ENCODE results near the gene CARD11.
"Not testable (repeated sequence)": the region's sequence is repeated elsewhere in the genome, so short reads cannot be mapped to it uniquely, and the experiment has no call there.

The CARD11 gene

DNA sequence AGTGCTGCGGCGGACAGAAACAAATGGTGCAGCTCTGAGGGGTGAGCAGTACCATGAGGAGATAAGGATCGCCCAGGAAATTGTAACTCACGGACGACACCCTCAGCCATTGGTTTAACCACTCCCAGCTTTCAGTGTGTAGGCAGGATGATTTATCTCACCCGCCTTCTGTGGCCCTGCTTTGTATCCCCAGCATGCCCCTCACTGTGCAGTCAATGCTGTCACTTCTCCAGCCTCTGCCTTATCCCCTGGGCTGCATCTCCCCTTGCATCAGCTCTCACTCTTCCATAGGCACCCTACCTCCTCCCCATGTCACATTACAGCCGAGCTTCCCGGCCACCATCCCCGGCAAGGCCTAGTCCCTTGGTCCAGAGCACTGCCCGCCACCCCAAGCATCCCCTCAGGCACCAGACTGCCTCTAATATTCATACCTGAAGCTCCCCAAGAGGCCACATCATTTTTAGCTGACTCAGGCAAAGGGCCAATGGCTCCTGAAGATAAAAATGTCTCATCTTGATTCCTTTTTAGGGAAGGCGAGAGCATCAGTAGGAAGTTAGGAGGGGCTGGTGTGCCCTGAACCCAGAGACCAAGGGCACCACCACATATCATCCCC lies 77.1 kb downstream of the CARD11 start:
- H3K4me3 ChIP-seq (ENCODE audit: low read depth, low read length): no peak overlapping the region

DNA sequence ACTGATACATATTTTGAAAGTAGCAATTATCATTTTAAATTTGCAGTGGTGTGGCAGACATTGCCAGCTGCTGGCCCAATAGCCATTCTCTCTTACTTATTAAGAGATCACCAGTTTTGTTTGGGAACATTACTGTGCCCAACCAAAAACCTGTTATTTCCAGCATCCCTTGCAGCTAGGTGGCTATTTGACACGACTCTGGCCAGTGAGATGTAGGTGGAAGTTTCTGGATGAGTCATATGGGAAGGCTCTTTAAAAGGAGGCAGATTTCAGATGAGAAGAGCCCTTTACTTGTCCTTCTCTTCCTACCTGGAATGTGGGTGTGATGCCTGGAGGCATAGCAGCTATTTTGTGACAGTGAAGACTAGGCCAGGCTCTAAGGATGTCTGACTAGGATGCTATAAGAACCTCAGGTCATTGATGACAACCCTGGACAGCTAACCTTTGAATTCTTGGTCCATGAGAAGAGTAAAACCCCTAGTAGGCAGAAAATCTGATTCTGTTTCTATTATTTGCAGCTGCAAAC lies 77.9 kb downstream of the CARD11 start:
- H3K4me3 ChIP-seq (ENCODE audit: low read depth, low read length): no peak overlapping the region

DNA sequence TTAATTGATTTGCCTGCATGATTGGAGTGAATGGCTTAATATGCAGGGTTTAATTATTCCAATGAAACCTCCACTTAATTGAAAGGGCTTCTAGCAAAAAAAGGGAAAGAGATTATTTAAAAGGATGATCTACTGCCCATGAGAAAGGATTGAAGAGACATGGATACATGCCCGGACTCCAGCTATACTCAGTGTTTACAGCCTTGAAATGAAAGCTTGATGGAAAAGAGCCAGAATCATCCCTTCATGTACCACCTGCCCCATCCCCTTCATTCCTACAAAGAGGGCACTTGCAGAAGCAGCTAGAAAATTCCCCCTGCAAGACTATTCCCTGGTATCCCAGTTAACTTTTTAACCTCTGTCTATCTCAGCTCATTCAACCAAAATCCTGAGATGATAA lies 78.4 kb downstream of the CARD11 start:
- H3K4me3 ChIP-seq (ENCODE audit: low read depth, low read length): no peak overlapping the region

DNA sequence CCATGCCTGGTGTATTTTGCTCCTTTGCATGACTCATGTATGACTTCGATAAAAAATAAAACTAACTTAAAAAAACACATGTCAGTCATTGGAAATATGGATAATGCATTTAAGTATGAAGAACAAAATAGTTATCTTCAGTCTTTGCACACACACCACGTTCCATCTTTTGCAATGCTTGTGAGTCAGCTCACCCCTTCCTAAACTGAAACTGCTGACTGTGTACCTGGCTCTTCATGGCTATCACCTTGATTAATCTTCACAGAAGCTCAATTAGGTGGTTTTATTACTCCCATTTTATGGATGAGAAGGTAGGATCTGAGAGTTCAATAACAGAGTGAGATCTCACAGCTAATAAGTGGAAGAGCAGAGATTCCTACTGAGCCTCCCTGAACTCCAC lies 79.5 kb downstream of the CARD11 start:
- no peak overlapping the region for H3K4me3 ChIP-seq (ENCODE audit: low read depth, low read length)

DNA sequence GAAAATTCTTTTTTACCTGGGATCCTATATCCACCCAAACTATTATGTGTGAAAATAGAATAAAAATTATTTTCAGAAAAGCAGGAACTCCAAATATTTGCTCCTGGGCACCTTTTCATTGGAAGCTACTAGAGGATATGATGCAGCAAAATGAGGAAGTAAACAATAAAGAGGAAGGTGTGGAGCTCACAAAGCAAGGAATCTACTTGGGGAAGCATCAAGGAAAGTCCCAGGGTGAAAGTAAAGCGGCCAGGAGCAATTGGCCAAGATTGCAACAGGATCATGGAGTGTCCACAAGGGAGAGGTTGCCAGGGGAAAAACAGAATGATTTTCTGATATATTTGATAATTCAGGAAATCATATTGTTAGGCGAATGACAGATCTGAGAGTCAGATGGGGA lies 80.8 kb downstream of the CARD11 start:
- no peak overlapping the region for H3K4me3 ChIP-seq (ENCODE audit: low read depth, low read length)

DNA sequence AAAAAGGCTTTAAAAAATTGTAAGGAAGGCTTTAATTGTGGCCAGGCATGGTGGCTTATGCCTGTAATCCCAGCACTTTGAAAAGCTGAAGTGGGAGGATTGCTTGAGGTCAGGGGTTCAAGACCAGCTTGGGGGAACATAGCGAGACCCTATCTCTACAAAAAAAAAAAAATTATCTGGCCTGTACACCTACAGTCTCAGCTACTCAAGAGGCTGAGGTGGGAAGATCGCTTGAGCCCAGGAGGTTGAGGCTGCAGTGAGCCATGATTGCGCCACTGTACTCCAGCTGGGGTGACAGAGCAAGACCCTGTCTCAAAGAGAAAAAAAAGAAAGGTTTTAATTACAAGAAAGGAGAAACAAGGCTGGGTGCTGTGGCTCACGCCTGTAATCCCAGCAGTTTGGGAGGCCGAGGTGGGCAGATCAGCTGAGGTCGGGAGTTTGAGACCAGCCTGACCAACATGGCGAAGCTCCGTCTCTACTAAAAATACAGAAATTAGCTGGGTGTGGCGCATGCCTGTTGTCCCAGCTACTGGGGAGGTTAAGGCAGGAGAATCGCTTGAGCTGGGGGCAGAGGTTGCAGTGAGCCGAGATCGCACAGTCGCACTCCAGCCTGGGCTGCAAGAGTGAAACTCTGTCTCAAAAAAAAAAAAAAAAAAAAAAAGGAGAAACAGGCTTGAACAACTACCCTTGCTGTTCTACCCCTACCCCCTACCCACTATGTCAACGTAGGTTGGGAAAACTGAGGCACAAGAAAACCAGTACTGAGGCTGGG lies 83.7 kb downstream of the CARD11 start:
- H3K4me3 ChIP-seq (ENCODE audit: low read depth, low read length): no peak overlapping the region

DNA sequence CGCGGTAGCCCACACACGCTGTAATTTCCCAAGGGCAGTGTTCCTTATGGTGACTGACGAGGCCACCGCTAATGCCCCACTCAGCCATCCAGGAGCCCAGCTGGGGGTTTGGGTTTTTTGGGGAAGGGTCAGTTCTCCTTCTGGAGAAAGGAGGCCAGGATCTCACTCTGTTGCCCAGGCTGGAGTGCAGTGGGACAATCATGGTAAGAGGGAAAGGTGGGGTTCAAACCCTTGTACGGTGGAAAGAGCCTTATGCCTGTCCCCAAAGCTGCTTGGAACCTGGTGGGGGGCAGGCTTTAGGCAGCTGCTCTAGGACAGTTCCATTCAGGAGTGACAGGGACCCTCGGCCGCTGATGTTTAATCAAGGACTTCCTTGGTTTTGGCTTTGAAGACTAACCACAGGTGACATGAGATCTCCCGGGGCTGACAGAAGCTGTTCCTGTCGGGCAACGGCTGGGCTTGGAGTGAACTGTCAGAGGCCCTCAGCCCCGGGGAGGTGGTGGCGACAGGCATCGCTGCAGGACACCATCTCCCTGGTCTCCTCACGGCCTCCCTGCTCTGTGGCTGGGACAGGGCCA lies 84.5 kb downstream of the CARD11 start:
- no peak overlapping the region for H3K4me3 ChIP-seq (ENCODE audit: low read depth, low read length)

DNA sequence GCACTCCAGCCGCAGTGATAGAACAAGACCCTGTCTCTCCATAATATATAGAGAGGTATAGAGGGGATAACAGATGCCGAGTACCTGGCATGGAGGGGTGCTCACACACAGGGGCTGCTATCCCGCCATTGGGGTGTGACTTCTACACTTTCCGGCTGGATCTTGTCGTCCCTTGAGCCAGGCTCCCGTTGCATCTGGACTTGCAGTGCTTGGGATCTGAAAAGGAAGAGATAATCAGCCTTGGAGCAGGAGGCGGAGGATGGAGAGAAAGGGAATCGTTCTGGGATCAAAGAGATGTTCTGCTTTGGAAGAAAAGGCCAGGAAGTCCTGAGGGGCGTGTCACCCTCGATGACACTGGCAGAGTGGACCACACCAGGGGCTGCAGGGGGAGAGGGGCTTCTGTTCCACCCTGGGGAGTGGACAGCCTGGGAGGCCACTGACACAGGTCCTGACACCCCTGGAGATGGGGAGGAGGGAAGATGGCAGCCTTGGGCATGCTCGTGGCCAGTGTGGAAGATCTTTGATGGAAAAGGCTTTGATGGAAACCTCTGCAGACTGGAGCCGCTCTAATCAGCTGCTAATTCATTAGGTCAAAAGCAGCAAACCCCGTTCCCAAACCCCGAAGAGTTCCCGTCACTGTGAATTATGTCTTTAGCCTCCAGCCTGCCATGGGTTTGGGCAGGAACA lies 85.1 kb downstream of the CARD11 start:
- H3K4me3 ChIP-seq (ENCODE audit: low read depth, low read length): no peak overlapping the region

DNA sequence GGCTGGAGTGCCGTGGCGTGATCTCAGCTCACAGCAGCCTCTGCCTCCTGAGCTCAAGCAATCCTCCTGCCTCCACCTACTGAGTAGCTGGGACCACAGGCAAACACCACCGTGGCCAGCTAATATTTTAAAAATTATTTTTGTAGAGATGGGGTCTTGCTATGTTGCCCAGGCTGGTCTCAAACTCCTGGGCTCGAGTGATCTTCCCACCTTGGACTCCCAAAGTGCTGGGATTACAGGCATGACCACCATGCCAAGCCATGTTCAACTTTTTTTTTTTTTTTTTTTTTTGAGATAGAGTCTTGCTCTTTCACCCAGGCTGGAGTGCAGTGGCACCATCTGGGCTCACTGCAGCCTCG lies 86.3 kb downstream of the CARD11 start:
- H3K4me3 ChIP-seq (ENCODE audit: low read depth, low read length): not testable (repeated sequence)

DNA sequence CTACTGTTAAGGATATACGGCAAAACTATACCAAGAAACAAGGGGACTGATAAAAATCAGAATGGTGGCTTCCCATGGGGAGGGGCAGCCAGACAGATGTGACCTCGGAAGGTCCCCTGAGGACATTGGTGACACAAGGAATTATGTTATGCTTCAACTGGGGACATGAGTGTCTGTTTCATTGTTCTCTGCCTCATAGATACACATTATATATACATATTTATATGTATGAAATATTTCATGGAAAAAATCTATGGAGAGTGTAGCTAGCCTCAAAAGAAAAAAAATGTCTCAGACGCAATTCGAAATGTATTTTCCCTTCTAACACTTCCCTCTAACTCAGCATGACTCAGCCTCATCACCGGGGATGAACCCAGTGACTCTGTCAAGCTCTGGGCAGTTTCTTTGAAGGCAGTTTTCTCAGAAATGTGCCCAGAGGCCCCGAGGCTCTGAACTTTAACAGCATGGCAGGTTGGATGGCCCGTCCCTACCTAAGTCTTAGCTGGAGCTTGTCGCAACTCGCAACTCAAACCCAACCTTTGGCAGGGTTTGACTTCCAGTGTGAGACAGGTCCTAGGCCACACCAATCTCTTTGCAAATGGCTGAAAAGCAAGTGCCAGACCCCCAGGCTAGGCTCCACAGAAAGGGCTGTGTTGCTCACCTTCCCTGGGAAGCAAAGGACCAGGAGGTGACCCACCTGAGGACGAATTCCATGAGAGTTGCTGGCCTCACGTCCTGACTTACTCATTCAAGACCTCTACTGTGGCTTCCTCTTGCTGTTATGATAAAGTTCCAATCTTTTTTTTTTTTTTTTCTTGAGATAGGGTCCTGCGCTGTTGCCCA lies 86.9 kb downstream of the CARD11 start:
- no peak overlapping the region for H3K4me3 ChIP-seq (ENCODE audit: low read depth, low read length)

DNA sequence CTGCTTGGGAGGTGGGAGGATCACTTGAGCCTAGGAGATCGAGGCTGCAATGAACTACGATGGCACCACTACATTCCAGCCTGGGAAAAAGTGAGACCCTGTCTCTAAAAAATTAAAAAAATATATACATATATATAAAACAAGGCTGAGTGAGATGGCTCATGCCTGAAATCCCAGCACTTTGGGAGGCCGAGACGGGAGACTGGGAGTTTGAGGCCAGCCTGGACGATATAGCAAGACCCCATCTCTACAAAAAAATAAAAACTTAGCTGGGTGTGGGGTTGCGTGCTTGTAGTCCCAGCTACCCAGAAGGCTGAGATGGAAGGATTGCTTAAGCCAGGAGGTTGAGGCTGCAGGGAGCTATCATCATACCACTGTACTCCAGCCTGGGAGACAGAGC lies 87.6 kb downstream of the CARD11 start:
- no peak overlapping the region for H3K4me3 ChIP-seq (ENCODE audit: low read depth, low read length)

DNA sequence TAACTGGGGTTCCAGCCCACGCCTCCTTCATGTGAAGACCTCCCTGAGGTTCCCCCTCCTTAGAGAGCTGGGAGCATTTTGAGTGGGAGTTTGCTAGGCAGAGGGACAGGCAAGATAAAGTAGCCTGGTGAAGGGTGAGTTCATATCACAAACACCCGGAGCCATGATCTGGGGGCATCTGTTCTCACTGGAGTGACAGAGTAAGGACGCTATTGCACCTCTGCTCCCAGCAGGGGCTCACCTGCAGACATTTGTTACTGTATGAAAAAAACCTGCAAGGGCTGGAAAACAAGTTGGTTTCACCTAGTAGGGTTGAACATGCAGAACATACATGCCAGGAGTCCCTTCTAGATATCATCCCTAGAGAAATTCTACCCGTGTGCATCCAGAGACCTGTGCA lies 88.4 kb downstream of the CARD11 start:
- H3K4me3 ChIP-seq (ENCODE audit: low read depth, low read length): no peak overlapping the region

DNA sequence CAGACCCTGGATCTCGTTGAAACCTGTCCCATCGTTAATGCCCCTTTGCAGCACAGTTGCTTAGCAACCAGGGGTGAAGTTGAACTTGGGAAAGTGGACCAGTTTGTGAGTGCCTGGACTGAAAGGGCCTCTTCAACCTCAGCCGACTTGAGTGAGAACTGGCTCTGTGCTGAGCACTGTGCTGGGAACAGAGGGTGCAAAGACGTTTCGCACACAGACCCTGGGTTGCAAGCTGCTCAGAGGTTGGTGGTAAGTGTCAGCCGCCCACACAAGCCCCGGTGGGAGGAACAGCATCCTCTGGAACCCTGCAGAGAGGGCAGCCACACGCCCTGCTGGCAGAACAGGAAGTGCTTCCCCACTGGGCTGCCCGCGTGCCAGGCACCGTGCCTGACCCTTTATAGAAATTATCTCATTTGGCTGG lies 89.2 kb downstream of the CARD11 start:
- H3K4me3 ChIP-seq (ENCODE audit: low read depth, low read length): no peak overlapping the region

DNA sequence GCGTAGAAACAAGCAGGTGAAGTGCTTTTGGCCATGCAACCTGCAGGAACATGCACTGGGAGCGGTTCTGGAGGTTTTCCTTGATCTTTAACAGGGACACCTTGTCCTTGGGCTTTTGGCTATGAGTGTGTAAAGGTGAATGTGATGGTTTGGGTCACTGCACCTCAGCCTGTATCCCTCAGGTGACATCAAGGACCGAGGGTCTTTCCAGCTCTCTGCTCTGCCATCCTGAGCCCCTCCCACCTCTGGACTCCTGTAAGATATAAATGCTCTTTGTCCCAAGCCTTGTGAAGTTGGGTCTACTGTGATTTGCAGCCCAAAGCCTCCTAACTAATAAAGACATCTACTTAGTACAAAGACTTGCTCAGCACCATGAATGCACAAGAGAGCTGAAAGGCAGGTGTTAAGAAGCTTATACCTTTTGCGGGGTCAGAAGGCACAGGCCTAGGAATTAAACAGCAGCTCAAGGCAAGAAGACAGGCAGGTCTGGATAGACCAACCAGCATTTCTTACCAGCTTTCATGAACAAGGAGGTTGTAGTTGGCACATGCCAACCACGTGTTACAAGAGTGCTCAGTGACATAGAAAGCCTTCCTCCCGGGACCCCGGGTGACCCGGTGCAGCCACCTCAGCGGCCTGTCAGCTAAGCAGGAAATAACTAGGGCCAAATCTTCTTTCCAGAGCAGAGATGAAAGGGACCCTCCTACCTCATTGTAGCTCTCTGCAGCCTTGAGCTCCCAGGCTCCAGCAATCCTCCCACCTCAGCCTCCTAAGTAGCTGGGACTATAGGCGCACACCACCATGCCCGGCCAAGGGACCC lies 89.9 kb downstream of the CARD11 start:
- no peak overlapping the region for H3K4me3 ChIP-seq (ENCODE audit: low read depth, low read length)

DNA sequence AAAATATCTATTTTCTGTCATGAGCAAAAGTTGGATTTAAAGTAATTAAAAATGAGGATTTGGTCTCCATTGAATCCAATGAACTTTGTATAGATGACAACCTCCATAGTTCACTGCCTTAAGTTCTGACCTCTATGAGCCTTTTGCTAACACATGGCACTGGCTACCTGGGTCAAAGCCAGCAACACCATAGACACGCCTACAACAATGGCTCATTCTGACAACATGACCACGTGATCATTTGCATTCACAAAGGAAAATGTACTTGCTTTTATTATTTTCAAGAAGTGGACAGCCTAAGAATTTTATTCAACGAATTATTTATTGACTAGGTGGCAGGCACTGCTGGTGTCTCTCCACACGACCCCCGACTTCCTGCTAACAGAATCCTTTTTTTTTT lies 90.6 kb downstream of the CARD11 start:
- no peak overlapping the region for H3K4me3 ChIP-seq (ENCODE audit: low read depth, low read length)

DNA sequence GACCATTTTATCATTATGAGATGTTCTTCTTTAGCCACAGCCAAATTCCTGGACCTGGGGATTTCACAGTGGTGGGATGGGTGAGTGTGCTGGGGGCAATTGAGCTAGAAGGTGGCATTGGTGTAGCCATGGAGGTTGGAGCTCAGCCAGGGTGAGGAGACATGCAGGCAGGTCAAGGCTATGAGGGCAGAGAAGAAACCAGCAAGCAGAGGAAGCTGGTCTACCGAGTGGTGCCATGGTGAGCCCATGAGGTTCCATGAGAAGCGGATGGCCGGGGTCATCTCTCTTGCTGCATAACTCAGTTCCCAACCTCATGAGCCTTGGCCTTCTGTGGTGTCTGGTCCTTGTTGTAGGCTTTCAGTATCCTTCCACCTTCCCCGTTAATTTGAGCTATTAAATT lies 91.4 kb downstream of the CARD11 start:
- H3K4me3 ChIP-seq (ENCODE audit: low read depth, low read length): no peak overlapping the region

DNA sequence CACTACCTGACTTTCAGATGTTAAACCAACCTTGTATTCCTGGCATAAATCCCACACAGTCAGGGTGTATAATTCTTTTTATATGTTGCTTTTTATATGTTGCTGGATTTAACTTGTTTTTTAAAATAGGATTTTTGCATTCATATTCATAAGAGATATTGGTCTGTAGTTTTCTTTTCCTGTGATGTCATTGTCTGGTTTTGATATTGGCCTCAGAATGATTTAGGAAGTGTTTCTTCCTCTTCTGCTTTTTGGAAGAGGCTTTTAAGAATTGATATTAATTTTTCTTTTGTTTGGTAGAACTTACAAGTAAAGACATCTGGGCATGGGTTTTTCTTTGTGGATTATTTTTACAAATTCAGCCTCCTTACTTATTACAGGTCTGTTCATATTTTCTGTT lies 93.1 kb downstream of the CARD11 start:
- H3K4me3 ChIP-seq (ENCODE audit: low read depth, low read length): no peak overlapping the region

DNA sequence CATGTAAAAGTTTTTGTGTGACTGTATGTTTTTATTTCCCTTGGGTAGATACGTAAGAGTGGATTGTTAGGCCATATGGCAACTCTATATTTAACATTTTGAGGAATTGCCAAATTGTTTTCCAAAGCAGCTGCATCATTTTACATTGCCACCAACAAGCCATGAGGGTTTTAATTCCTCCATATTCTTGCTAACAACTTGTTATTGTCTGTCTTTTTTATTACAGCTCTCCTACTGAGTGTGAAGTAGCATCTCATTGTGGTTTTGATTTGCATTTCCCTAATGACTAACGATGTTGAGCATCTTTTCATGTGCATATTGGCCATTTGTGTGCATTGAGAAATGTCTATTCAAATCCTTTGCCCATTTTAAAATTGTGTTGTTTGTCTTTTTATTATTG lies 94.9 kb downstream of the CARD11 start:
- no peak overlapping the region for H3K4me3 ChIP-seq (ENCODE audit: low read depth, low read length)

DNA sequence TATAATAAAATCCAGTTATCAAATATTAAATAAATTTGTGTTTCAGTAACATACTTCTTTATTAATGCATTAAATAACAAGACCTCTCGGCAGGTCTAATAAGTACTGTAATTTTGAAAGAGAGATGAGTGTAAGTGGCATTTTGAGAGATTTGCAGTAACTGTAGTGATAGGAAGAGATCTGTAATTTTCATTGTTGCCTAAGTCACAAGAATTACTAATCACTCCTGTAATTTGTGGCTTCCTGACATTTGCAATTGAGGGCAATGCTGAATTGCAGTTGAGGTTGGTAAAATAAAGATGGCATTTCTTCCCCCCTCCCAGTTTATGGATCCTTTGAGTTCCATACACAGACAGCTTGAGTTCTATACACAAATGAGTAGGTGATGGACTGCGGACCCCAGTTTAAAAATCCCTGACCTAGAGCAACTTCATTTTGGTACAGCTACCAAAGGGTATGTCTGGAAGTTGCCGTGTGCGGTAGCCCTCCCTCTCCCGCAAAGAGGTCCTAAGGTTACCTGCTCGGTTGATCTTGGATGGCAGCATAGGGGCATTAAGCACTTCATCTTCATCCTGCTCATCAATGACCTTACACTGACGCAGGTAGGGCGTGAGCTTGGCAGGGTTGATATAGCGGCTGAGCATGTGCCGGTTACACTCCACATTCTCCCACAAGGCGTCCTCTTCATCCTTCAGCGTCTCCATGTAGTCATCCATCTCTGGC lies 96.4 kb downstream of the CARD11 start:
- no peak overlapping the region for H3K4me3 ChIP-seq (ENCODE audit: low read depth, low read length)

All from iPS-11a (cell line).